ENCODE measurements around the gene PAM.
"Not testable (repeated sequence)": the region's sequence is repeated elsewhere in the genome, so short reads cannot be mapped to it uniquely, and the experiment has no call there.

The PAM gene

DNA sequence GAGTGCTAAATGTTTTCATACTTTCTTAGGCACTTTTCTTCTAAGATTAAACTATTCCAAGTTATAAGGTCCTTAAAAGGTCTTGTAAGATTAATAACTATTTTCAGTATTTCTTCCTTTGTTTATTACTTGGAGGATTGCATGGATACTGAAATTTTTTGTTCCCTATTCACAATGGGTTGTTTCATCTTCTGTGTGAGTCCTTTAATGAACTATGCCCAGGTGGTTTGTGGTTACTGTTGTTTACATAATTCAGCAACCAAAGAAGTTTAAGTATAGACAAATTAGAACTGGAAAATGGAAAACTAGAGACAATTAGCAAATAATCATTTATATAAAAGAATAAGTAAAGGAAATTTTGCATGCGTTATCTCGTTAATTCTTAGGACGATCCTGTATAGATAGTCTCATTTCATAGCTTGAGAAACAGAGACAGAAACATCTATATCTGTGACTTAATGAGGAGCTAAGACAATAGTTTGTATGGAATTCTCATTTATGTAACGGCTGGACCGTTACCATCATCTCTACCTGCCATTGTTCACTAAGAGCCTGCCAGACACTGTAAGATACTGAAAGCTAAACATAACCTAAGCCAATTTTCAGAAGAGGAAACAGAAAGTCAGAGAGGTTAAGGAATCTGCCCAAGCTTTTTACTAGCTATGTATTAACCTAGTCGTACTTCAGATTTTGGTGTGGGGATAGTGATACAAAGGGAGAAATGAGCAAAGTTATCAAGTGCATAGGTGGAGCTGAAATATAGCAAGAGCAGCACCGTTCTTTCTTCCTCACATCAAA, 148.2 kb downstream of the PAM start:
- no peak for DNase-seq (ENCODE audit: extremely low read depth, insufficient read length)
- H3K36me3 ChIP-seq (ENCODE audit: control insufficient read depth, insufficient read depth, low read length), result no peaks in the 10 kb centered on the region
- TF ChIP-seq, protein P1, sequence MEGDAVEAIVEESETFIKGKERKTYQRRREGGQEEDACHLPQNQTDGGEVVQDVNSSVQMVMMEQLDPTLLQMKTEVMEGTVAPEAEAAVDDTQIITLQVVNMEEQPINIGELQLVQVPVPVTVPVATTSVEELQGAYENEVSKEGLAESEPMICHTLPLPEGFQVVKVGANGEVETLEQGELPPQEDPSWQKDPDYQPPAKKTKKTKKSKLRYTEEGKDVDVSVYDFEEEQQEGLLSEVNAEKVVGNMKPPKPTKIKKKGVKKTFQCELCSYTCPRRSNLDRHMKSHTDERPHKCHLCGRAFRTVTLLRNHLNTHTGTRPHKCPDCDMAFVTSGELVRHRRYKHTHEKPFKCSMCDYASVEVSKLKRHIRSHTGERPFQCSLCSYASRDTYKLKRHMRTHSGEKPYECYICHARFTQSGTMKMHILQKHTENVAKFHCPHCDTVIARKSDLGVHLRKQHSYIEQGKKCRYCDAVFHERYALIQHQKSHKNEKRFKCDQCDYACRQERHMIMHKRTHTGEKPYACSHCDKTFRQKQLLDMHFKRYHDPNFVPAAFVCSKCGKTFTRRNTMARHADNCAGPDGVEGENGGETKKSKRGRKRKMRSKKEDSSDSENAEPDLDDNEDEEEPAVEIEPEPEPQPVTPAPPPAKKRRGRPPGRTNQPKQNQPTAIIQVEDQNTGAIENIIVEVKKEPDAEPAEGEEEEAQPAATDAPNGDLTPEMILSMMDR (IDR thresholded peaks at IDR 0.05; ENCODE audit: insufficient read depth, low read length, poor library complexity, severe bottlenecking), result no peak

DNA sequence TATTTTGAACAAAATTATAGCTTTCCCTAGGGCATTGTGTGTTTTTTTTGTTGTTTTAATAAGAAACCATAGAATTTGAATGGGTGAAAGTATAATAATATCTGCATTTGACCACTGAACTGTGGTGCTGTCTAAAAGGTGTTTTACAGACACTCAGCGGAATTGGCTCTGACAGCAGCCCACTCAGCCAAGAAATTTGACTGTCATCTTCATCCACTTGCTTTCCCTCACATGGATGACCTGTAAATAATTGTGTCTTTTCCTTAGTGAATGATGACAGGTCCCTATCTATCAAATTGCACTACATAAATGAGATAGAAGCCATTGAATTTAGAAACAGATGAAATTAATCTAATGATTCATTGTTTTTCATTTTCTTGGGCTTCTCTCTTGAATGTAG, 150.0 kb downstream of the PAM start:
- TF ChIP-seq, protein P1 (IDR thresholded peaks at IDR 0.05; ENCODE audit: insufficient read depth, low read length, poor library complexity, severe bottlenecking), result no peak
- no peak for DNase-seq (ENCODE audit: extremely low read depth, insufficient read length)
- no peaks in the 10 kb centered on the region for H3K27me3 ChIP-seq (replicated peaks; ENCODE audit: control insufficient read depth, insufficient read depth, low read length)
- H3K36me3 ChIP-seq (ENCODE audit: control insufficient read depth, insufficient read depth, low read length), result no peaks in the 10 kb centered on the region
- no peak overlapping the region for H3K4me3 ChIP-seq (replicated peaks; ENCODE audit: low read depth, low read length)

More for the DNA sequence above, 148.2 kb downstream of the PAM start:
- no peaks in the 10 kb centered on the region for H3K27me3 ChIP-seq (replicated peaks; ENCODE audit: control insufficient read depth, insufficient read depth, low read length)
- no peak overlapping the region for H3K4me3 ChIP-seq (replicated peaks; ENCODE audit: low read depth, low read length)

DNA sequence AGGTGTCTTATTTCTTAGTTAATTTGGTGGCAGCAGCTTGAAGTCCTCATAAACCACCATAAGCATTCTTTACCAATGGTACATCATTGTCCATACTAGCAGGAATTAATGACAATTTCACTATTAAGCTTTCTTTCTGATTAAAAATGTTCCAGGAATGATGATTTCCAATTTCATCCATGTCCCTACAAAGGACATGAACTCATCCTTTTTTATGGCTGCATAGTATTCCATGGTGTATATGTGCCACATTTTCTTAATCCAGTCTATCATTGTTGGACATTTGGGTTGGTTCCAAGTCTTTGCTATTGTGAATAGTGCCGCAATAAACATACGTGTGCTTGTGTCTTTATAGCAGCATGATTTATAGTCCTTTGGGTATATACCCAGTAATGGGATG, 152.0 kb downstream of the PAM start:
- not testable (repeated sequence) for H3K27me3 ChIP-seq (replicated peaks; ENCODE audit: control insufficient read depth, insufficient read depth, low read length); DNase-seq (ENCODE audit: extremely low read depth, insufficient read length); H3K4me3 ChIP-seq (replicated peaks; ENCODE audit: low read depth, low read length); H3K36me3 ChIP-seq (ENCODE audit: control insufficient read depth, insufficient read depth, low read length)

DNA sequence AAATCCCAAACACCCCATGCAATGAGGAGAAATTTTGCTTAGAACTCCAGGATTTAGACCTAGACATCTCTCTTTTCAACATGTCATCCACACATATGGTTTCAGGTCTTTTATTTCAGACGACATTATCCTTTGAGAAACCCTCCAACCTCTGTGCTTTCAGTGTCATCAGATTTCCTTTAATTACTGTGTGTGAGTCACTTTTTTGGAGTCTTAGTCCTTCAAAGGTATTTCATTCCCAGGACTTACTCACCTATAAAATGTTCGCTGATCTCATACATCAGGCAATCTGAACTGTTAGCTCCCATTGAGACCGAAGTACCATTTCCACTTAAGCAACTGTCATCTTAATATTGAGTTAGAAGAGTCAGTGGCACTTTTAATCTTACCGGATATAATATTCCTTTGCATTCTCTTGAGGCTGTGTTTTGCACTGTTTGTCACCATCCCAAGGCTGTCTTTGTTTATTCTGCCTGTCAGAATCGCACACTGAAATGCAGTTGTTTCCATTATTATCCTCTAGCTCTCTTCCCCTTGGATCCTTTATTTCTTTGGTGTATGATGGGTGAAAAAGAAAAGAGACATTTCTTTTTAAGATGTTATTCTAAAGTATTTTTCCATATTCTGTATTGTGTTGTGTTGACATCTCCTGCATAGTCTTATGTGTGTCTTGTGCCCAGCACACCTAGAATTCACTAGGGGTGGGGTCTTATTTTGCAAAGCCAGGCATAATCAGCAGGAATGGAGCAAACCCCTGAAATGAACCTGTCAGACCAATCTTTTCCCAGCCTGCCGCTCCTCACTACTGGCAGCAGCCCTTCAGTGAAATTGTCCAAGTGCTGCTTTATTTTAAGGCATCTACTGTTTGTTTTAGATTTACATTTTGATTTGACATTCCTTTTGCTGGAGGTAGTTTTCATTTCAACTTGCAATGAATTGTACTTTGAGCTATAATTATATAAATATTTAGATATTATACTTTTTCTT, 155.4 kb downstream of the PAM start:
- DNase-seq (ENCODE audit: extremely low read depth, insufficient read length), result no peak
- no peaks in the 10 kb centered on the region for H3K36me3 ChIP-seq (ENCODE audit: control insufficient read depth, insufficient read depth, low read length)
- TF ChIP-seq, protein P1 (IDR thresholded peaks at IDR 0.05; ENCODE audit: insufficient read depth, low read length, poor library complexity, severe bottlenecking), result no peak

DNA sequence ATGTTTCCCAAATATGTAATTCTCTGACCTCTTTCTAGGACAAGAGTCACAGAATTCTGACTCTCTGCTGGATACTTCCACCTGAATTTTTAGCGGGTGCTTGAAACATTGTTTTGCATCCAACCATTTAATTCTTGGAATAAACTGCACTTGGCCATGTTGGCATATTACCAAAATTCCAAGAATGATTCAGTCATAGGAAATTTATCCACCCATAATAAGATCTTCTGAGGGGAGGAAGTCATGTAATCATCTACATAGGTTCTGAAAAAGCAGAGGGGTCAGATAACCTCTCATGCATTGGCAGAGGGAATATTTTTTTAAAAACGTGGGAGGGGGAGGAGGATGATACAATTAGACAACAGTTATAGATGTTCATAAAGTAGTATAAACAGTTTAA, 156.9 kb downstream of the PAM start:
- DNase-seq (ENCODE audit: extremely low read depth, insufficient read length), result no peak
- TF ChIP-seq, protein P1 (IDR thresholded peaks at IDR 0.05; ENCODE audit: insufficient read depth, low read length, poor library complexity, severe bottlenecking), result no peak
- no peak overlapping the region for H3K4me3 ChIP-seq (replicated peaks; ENCODE audit: low read depth, low read length)

More for the DNA sequence above, 155.4 kb downstream of the PAM start:
- Histone ChIP-seq H3K4me3 (replicated peaks; ENCODE audit: low read depth, low read length) (no peak overlapping the region), H3K27me3 (replicated peaks; ENCODE audit: control insufficient read depth, insufficient read depth, low read length) (no peaks in the 10 kb centered on the region)

DNA sequence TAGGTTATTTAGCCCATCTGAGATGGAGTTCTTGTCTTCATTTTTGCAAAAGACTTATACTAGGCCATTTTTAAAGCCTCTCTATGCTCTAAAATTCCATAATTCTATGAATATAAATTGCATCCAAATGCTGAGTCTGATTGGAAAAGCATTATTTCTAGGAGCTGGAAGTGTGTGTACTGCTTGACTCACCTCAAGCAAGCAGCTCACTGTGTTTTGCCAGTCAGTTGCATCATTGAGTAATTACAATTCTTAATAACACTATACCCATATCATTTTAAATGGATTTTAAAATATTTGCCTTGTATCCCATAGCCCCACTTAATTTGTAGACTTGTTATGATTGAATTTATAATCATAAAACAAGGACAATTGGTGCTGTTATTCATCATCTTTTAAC, 161.0 kb downstream of the PAM start:
- no peaks in the 10 kb centered on the region for H3K27me3 ChIP-seq (replicated peaks; ENCODE audit: control insufficient read depth, insufficient read depth, low read length)
- H3K4me3 ChIP-seq (replicated peaks; ENCODE audit: low read depth, low read length), result no peak overlapping the region
- TF ChIP-seq, protein P1 (IDR thresholded peaks at IDR 0.05; ENCODE audit: insufficient read depth, low read length, poor library complexity, severe bottlenecking), result no peak
- H3K36me3 ChIP-seq (ENCODE audit: control insufficient read depth, insufficient read depth, low read length), result no peaks in the 10 kb centered on the region
- DNase-seq (ENCODE audit: extremely low read depth, insufficient read length), result no peak

More for the DNA sequence above, 156.9 kb downstream of the PAM start:
- H3K36me3 ChIP-seq (ENCODE audit: control insufficient read depth, insufficient read depth, low read length), result no peaks in the 10 kb centered on the region
- no peaks in the 10 kb centered on the region for H3K27me3 ChIP-seq (replicated peaks; ENCODE audit: control insufficient read depth, insufficient read depth, low read length)
